ENCODE results near the gene MDFI. TPM values are rescaled to one million over a fixed set of nuclear protein-coding genes. Genes with fewer than 3 reads are reported as not detected.

Gene MDFI
- total and polyA plus RNA-seq, 9 of the 15 experiments (the other 6 are each of a cell fraction or from before 2014, with no cell fraction given): not detected

DNA sequence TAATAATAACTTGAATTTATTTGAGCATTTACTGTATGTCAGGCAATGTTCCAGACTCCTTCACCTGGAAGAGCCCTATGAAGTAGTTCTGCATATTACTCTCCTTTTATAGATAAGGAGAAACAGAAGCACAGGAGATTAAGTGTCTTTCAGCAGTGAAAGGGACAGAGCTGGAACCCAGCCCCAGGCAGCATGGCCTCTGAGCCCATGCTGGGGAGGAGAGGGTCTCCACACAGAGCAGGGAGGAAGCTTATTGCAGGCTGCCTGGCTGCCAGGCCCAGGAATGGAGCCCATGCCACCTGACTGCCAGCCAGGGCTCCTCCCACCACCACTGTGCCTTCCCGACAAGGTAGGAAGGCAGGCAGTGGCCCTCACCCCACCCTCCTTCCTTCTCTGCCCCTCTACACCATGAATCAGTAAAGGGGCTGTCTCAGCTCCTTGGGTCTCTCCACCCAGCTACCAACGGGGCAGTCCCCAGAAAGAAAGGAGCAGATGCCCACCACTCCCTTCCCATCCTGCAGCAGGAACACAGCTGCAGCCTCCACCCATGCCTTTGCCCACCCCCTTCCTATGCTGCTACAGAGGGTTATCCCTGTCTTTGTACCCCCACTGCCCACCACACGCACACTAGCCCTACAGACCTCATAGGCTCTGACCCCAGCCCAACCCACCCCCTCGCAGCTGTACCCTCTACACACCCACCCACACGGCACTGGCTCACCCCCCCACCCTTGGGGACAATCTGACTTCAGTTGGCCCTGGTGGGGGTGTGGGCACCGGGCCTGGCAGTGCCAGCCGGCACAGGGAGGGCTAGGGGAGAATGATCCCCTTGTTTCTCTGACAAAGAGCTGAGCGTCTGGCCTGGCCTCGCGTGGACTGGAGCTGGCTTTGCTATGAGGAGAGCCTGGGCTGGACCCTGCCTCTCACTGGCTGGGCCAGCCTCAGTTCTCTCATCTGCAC, 55.3 kb downstream of the MDFI start:
- H3K36me3 ChIP-seq (ENCODE audit: control insufficient read depth, insufficient read depth, low read length): no peaks in the 10 kb centered on the region
- H3K27ac ChIP-seq (ENCODE audit: extremely low read depth, low read depth, low read length): no peak overlapping the region
- no peak for ATAC-seq
- H3K9me3 ChIP-seq (replicated peaks; ENCODE audit: control insufficient read depth, insufficient read depth, low read depth, low read length): no peaks in the 10 kb centered on the region
- FAIRE-seq: no peak
- WGBS (ENCODE audit: insufficient coverage, low coverage, missing lambda C conversion rate): 1% methylated on average over 9 of the region's 10 CpGs
- no peaks in the 10 kb centered on the region for H3K79me2 ChIP-seq (ENCODE audit: control insufficient read depth, insufficient read depth, low read length)
- no peak overlapping the region for H3K4me2 ChIP-seq (ENCODE audit: insufficient read depth, low read length)
- H3K9me1 ChIP-seq (ENCODE audit: control insufficient read depth, insufficient read depth, low read length): no peaks in the 10 kb centered on the region
- intact Hi-C loops (cut with micrococcal nuclease): no loop called here
- peaks cover 0 to 6% of the 10 kb centered on the region in 2 experiments; a peak in 1 of 5 replicates for H3K4me1 ChIP-seq (replicated peaks in 1 of 2; ENCODE audit: control insufficient read depth in 2 of 2, insufficient read depth in 2 of 2, low read length in 2 of 2)
- no peak overlapping the region for H2AFZ ChIP-seq (ENCODE audit: low read depth, low read length)
- H3K9ac ChIP-seq (ENCODE audit: insufficient read depth in 1 of 2, low read depth in 2 of 2, low read length in 2 of 2): no peak overlapping the region; a peak in 1 of 4 replicates
- CTCF ChIA-PET (ENCODE audit: low intra/inter-chr PET ratio): no interaction called here
- in situ Hi-C loops (cut with MboI): no loop called here
- DNase-seq (ENCODE audit: extremely low read depth in 1 of 4, low spot score in 3 of 4): no peak
- BruUV-seq (replicated peaks): no TSS peak
- POLR2A ChIA-PET: interaction anchor here (0.6 to 1.9 kb wide), 4 partner anchors 8 to 524 kb away, joined by 3 to 5 read pairs (median 4); partner anchors contain the start of gene MRPS10
- peaks cover 4% of the 10 kb centered on the region; the same call in 1 of the 2 replicates for H4K20me1 ChIP-seq (replicated peaks; ENCODE audit: control insufficient read depth, insufficient read depth, low read length)
- H3K4me3 ChIP-seq: no peak overlapping the region
- TF ChIP-seq HDAC3 (IDR thresholded peaks at IDR 0.05; ENCODE audit: borderline replicate concordance, partially characterized antibody): no peak
- TF ChIP-seq FOXA3 (CRISPR knock-in tag; conservative IDR thresholded peaks at IDR 0.05 in 1 of 2, IDR thresholded peaks at IDR 0.05 in 1 of 2): no peak
- TF ChIP-seq NCOA2 (IDR thresholded peaks at IDR 0.05; ENCODE audit: partially characterized antibody in 2 of 2): no peak
- TF ChIP-seq ERF (CRISPR knock-in tag; IDR thresholded peaks at IDR 0.05): no peak
- TF ChIP-seq, protein P1, sequence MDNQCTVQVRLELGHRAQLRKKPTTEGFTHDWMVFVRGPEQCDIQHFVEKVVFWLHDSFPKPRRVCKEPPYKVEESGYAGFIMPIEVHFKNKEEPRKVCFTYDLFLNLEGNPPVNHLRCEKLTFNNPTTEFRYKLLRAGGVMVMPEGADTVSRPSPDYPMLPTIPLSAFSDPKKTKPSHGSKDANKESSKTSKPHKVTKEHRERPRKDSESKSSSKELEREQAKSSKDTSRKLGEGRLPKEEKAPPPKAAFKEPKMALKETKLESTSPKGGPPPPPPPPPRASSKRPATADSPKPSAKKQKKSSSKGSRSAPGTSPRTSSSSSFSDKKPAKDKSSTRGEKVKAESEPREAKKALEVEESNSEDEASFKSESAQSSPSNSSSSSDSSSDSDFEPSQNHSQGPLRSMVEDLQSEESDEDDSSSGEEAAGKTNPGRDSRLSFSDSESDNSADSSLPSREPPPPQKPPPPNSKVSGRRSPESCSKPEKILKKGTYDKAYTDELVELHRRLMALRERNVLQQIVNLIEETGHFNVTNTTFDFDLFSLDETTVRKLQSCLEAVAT (IDR thresholded peaks at IDR 0.05): no peak
- TF ChIP-seq, protein P2, sequence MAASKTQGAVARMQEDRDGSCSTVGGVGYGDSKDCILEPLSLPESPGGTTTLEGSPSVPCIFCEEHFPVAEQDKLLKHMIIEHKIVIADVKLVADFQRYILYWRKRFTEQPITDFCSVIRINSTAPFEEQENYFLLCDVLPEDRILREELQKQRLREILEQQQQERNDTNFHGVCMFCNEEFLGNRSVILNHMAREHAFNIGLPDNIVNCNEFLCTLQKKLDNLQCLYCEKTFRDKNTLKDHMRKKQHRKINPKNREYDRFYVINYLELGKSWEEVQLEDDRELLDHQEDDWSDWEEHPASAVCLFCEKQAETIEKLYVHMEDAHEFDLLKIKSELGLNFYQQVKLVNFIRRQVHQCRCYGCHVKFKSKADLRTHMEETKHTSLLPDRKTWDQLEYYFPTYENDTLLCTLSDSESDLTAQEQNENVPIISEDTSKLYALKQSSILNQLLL (CRISPR knock-in tag; IDR thresholded peaks at IDR 0.05; ENCODE audit: borderline replicate concordance): no peak
- no peak for TF ChIP-seq XRCC4 (IDR thresholded peaks at IDR 0.05; ENCODE audit: extremely low read depth, insufficient read depth, insufficient read length)
- TF ChIP-seq, protein P3, sequence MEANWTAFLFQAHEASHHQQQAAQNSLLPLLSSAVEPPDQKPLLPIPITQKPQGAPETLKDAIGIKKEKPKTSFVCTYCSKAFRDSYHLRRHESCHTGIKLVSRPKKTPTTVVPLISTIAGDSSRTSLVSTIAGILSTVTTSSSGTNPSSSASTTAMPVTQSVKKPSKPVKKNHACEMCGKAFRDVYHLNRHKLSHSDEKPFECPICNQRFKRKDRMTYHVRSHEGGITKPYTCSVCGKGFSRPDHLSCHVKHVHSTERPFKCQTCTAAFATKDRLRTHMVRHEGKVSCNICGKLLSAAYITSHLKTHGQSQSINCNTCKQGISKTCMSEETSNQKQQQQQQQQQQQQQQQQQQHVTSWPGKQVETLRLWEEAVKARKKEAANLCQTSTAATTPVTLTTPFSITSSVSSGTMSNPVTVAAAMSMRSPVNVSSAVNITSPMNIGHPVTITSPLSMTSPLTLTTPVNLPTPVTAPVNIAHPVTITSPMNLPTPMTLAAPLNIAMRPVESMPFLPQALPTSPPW (CRISPR knock-in tag; IDR thresholded peaks at IDR 0.05): no peak
- peaks cover 5 to 29% of the 10 kb centered on the region in 2 experiments; a peak in 2 of 5 replicates for H3K27me3 ChIP-seq (ENCODE audit: control insufficient read depth in 2 of 2, insufficient read depth in 2 of 2, low read length in 2 of 2)
